T-helper 2 cell treated with Interferon-gamma antibody and Interleukin-4, amounts not matched to agents 5 μg/mL and 100 μg/mL, for 36 hours (primary cell): ENCODE measurements around the gene CARMIL3.
A peak's percentile ranks its signal among the peaks of the same experiment; 100 is the strongest.
"Not testable (repeated sequence)": the region's sequence is repeated elsewhere in the genome, so short reads cannot be mapped to it uniquely, and the experiment has no call there.

Experiments
- DNase-seq: peaks from one replicate; pipeline ENCODE4 v3.0.0; 2021; ENCODE audit warnings: low spot score
- H3K27ac Mint-ChIP-seq: one replicate; pipeline ENCODE4 v1.8.0; 2021; ENCODE audit warnings: mild to moderate bottlenecking, mixed read lengths
- H3K27me3 Mint-ChIP-seq: one replicate; pipeline ENCODE4 v1.8.0; 2021; ENCODE audit warnings: low read depth, mixed read lengths
- H3K36me3 Mint-ChIP-seq: one replicate; pipeline ENCODE4 v1.8.0; 2021; ENCODE audit warnings: low read depth, mixed read lengths
- H3K4me1 Mint-ChIP-seq: one replicate; pipeline ENCODE4 v1.8.0; 2021; ENCODE audit warnings: low read depth, mixed read lengths
- H3K4me3 Mint-ChIP-seq: one replicate; pipeline ENCODE4 v1.8.0; 2022; ENCODE audit warnings: mild to moderate bottlenecking, moderate library complexity, mixed read lengths
- H3K9me3 Mint-ChIP-seq: one replicate; pipeline ENCODE4 v1.8.0; 2021; ENCODE audit warnings: mixed read lengths

The CARMIL3 gene

GRCh38 chr14:24051789-24052655 is at the start of gene CARMIL3:
TSS of gene CARMIL3 (plus strand) at chr14:24052009. CDS start at chr14:24052154, 145 bp downstream.
- peaks cover 31% of the 10 kb centered on the region for H3K27me3 Mint-ChIP-seq
- no peak within 1 kb of the TSS for H3K27ac Mint-ChIP-seq
- peak within 1 kb of the TSS; percentile 78 for H3K4me3 Mint-ChIP-seq
- DNase-seq: peak; percentile 63
- H3K36me3 Mint-ChIP-seq: no peaks in the 10 kb centered on the region
- no peaks in the 10 kb centered on the region for H3K9me3 Mint-ChIP-seq
- H3K4me1 Mint-ChIP-seq: peaks cover 17% of the 10 kb centered on the region

GRCh38 chr14:24006471-24006816 is 45.4 kb upstream of the CARMIL3 start:
- not testable (repeated sequence) for H3K27ac Mint-ChIP-seq, H3K9me3 Mint-ChIP-seq, H3K27me3 Mint-ChIP-seq, DNase-seq
- Mint-ChIP-seq H3K4me1 (peaks cover 31% of the 10 kb centered on the region), H3K4me3 (peak overlapping the region; percentile 34), H3K36me3 (peaks cover 11% of the 10 kb centered on the region)

GRCh38 chr14:24006817-24007652 is 44.8 kb upstream of the CARMIL3 start:
- peaks cover 11% of the 10 kb centered on the region for H3K36me3 Mint-ChIP-seq
- H3K4me1 Mint-ChIP-seq: peaks cover 31% of the 10 kb centered on the region
- H3K4me3 Mint-ChIP-seq: peak overlapping the region; percentile 83
- DNase-seq: peak; percentile 78
- not testable (repeated sequence) for H3K9me3 Mint-ChIP-seq, H3K27me3 Mint-ChIP-seq
- H3K27ac Mint-ChIP-seq: peak overlapping the region; percentile 79

- Mint-ChIP-seq H3K4me1 (peaks cover 35% of the 10 kb centered on the region), H3K9me3 (no peaks in the 10 kb centered on the region), H3K27ac (peak overlapping the region; percentile 29), H3K4me3 (peak overlapping the region; percentile 35), H3K27me3 (no peaks in the 10 kb centered on the region), H3K36me3 (peaks cover 17% of the 10 kb centered on the region)
- no peak for DNase-seq
Observed at GRCh38 chr14:24011051-24011450, 40.8 kb upstream of the CARMIL3 start.

- not testable (repeated sequence) for DNase-seq, H3K4me3 Mint-ChIP-seq, H3K27ac Mint-ChIP-seq, H3K9me3 Mint-ChIP-seq
- Mint-ChIP-seq H3K4me1 (peaks cover 36% of the 10 kb centered on the region), H3K36me3 (peaks cover 20% of the 10 kb centered on the region), H3K27me3 (peaks cover 15% of the 10 kb centered on the region)
Observed at GRCh38 chr14:24012726-24013273, 39.0 kb upstream of the CARMIL3 start.

GRCh38 chr14:24013654-24014514 is 37.9 kb upstream of the CARMIL3 start:
- Mint-ChIP-seq H3K4me3 (no peak overlapping the region), H3K27ac (no peak overlapping the region), H3K36me3 (peaks cover 14% of the 10 kb centered on the region), H3K27me3 (peaks cover 19% of the 10 kb centered on the region), H3K4me1 (peaks cover 27% of the 10 kb centered on the region), H3K9me3 (peaks cover 10% of the 10 kb centered on the region)
- peak; percentile 50 for DNase-seq

- not testable (repeated sequence) for H3K27ac Mint-ChIP-seq, H3K4me3 Mint-ChIP-seq, DNase-seq
- peaks cover 19% of the 10 kb centered on the region for H3K9me3 Mint-ChIP-seq
- peaks cover 21% of the 10 kb centered on the region for H3K27me3 Mint-ChIP-seq
- peaks cover 13% of the 10 kb centered on the region for H3K36me3 Mint-ChIP-seq
- H3K4me1 Mint-ChIP-seq: peaks cover 15% of the 10 kb centered on the region
Observed at GRCh38 chr14:24015745-24016144, 36.1 kb upstream of the CARMIL3 start.

- not testable (repeated sequence) for H3K36me3 Mint-ChIP-seq, DNase-seq
- peaks cover 19% of the 10 kb centered on the region for H3K9me3 Mint-ChIP-seq
Observed at GRCh38 chr14:24018978-24019377, 32.8 kb upstream of the CARMIL3 start.

GRCh38 chr14:24019944-24020343 is 31.9 kb upstream of the CARMIL3 start:
- not testable (repeated sequence) for H3K36me3 Mint-ChIP-seq, DNase-seq, H3K27ac Mint-ChIP-seq, H3K4me1 Mint-ChIP-seq, H3K4me3 Mint-ChIP-seq
- peaks cover 19% of the 10 kb centered on the region for H3K9me3 Mint-ChIP-seq
- H3K27me3 Mint-ChIP-seq: peaks cover 33% of the 10 kb centered on the region

More at GRCh38 chr14:24018978-24019377, 32.8 kb upstream of the CARMIL3 start:
- not testable (repeated sequence) for H3K4me1 Mint-ChIP-seq, H3K27ac Mint-ChIP-seq, H3K4me3 Mint-ChIP-seq
- H3K27me3 Mint-ChIP-seq: peaks cover 27% of the 10 kb centered on the region

GRCh38 chr14:24020520-24020919 is 31.3 kb upstream of the CARMIL3 start:
- peaks cover 19% of the 10 kb centered on the region for H3K9me3 Mint-ChIP-seq
- H3K27ac Mint-ChIP-seq, DNase-seq, H3K4me3 Mint-ChIP-seq, H3K4me1 Mint-ChIP-seq, H3K36me3 Mint-ChIP-seq: not testable (repeated sequence)
- peaks cover 37% of the 10 kb centered on the region for H3K27me3 Mint-ChIP-seq

GRCh38 chr14:24024939-24025418 is 26.8 kb upstream of the CARMIL3 start:
- not testable (repeated sequence) for H3K27ac Mint-ChIP-seq, H3K9me3 Mint-ChIP-seq, H3K4me3 Mint-ChIP-seq, H3K4me1 Mint-ChIP-seq, DNase-seq, H3K36me3 Mint-ChIP-seq
- H3K27me3 Mint-ChIP-seq: peaks cover 32% of the 10 kb centered on the region

- Mint-ChIP-seq H3K9me3 (peaks cover 23% of the 10 kb centered on the region), H3K27me3 (peaks cover 20% of the 10 kb centered on the region)
- not testable (repeated sequence) for H3K27ac Mint-ChIP-seq, DNase-seq, H3K4me3 Mint-ChIP-seq, H3K4me1 Mint-ChIP-seq, H3K36me3 Mint-ChIP-seq
Observed at GRCh38 chr14:24029687-24030086, 22.1 kb upstream of the CARMIL3 start.

- DNase-seq, H3K36me3 Mint-ChIP-seq, H3K4me1 Mint-ChIP-seq, H3K4me3 Mint-ChIP-seq, H3K27ac Mint-ChIP-seq: not testable (repeated sequence)
- Mint-ChIP-seq H3K27me3 (peaks cover 12% of the 10 kb centered on the region), H3K9me3 (peaks cover 23% of the 10 kb centered on the region)
Observed at GRCh38 chr14:24031331-24031730, 20.5 kb upstream of the CARMIL3 start.
